HEK293 (cell line): ENCODE measurements around the gene ZNF653.

Source experiments
- KLF10 ChIP-seq: fragments of 450-650 bp; IDR thresholded peaks from 2 replicates; pipeline ENCODE4 v1.5.1; 2018; ENCODE audit warnings: missing biosample characterization, mild to moderate bottlenecking, missing genetic modification characterization
- OSR2 ChIP-seq: fragments of 450-650 bp; formaldehyde crosslinking; IDR thresholded peaks from 2 replicates; pipeline ENCODE4 v1.5.1; 2016; ENCODE audit warnings: missing biosample characterization, missing genetic modification characterization
- PRDM6 ChIP-seq: fragments of 450-650 bp; formaldehyde crosslinking; IDR thresholded peaks from 2 replicates; pipeline ENCODE4 v1.5.1; 2017; ENCODE audit warnings: missing biosample characterization, missing genetic modification characterization
- TSHZ1 ChIP-seq: fragments of 450-650 bp; formaldehyde crosslinking; IDR thresholded peaks from 2 replicates; pipeline ENCODE4 v1.5.1; 2016; ENCODE audit warnings: missing biosample characterization, missing genetic modification characterization, borderline replicate concordance
- ZBTB17 ChIP-seq: fragments of 450-650 bp; formaldehyde crosslinking; IDR thresholded peaks from 2 replicates; pipeline ENCODE4 v1.5.1; 2016; ENCODE audit warnings: missing biosample characterization, missing genetic modification characterization
- ZFP3 ChIP-seq: fragments of 450-650 bp; formaldehyde crosslinking; IDR thresholded peaks from 2 replicates; pipeline ENCODE4 v1.5.1; 2016; ENCODE audit warnings: low read depth, missing biosample characterization, missing genetic modification characterization
- ZNF121 ChIP-seq: fragments of 450-650 bp; formaldehyde crosslinking; IDR thresholded peaks from 2 replicates; pipeline ENCODE4 v1.5.1; 2016; ENCODE audit warnings: missing biosample characterization, missing genetic modification characterization
- ZNF132 ChIP-seq: fragments of 450-650 bp; formaldehyde crosslinking; IDR thresholded peaks from 2 replicates; pipeline ENCODE4 v1.5.1; 2017; ENCODE audit warnings: missing biosample characterization, missing genetic modification characterization, borderline replicate concordance
- ZNF146 ChIP-seq: fragments of 450-650 bp; formaldehyde crosslinking; IDR thresholded peaks from 2 replicates; pipeline ENCODE4 v1.5.1; 2016; ENCODE audit warnings: missing biosample characterization, missing genetic modification characterization
- ZNF157 ChIP-seq: fragments of 450-650 bp; formaldehyde crosslinking; IDR thresholded peaks from 2 replicates; pipeline ENCODE4 v1.5.1; 2016; ENCODE audit warnings: missing biosample characterization, missing genetic modification characterization
- ZNF16 ChIP-seq: fragments of 450-650 bp; formaldehyde crosslinking; IDR thresholded peaks from 2 replicates; pipeline ENCODE4 v1.5.1; 2016; ENCODE audit warnings: low read depth, missing biosample characterization, missing genetic modification characterization
- ZNF221 ChIP-seq: fragments of 450-650 bp; formaldehyde crosslinking; IDR thresholded peaks from 2 replicates; pipeline ENCODE4 v1.5.1; 2017; ENCODE audit warnings: missing biosample characterization, missing genetic modification characterization, borderline replicate concordance
- ZNF266 ChIP-seq: fragments of 450-650 bp; formaldehyde crosslinking; IDR thresholded peaks from 2 replicates; pipeline ENCODE4 v1.5.1; 2016; ENCODE audit warnings: missing biosample characterization, missing genetic modification characterization, low read depth
- ZNF292 ChIP-seq: fragments of 450-650 bp; formaldehyde crosslinking; IDR thresholded peaks from 2 replicates; pipeline ENCODE4 v1.5.1; 2016; ENCODE audit warnings: low read depth, missing biosample characterization, missing genetic modification characterization, borderline replicate concordance
- ZNF311 ChIP-seq: fragments of 450-650 bp; formaldehyde crosslinking; IDR thresholded peaks from 2 replicates; pipeline ENCODE4 v1.5.1; 2017; ENCODE audit warnings: missing biosample characterization, missing genetic modification characterization, borderline replicate concordance
- ZNF366 ChIP-seq: fragments of 450-650 bp; formaldehyde crosslinking; conservative IDR thresholded peaks from 2 replicates; pipeline ENCODE4 v1.5.1; 2016; ENCODE audit warnings: missing biosample characterization, missing genetic modification characterization
- ZNF394 ChIP-seq: fragments of 450-650 bp; formaldehyde crosslinking; IDR thresholded peaks from 2 replicates; pipeline ENCODE4 v1.5.1; 2016; ENCODE audit warnings: missing biosample characterization, missing genetic modification characterization, mild to moderate bottlenecking, moderate library complexity, borderline replicate concordance
- ZNF416 ChIP-seq: fragments of 450-650 bp; formaldehyde crosslinking; IDR thresholded peaks from 2 replicates; pipeline ENCODE4 v1.5.1; 2016; ENCODE audit warnings: missing biosample characterization, missing genetic modification characterization
- ZNF423 ChIP-seq: fragments of 450-650 bp; formaldehyde crosslinking; IDR thresholded peaks from 2 replicates; pipeline ENCODE4 v1.5.1; 2016; ENCODE audit warnings: missing biosample characterization, missing genetic modification characterization
- ZNF449 ChIP-seq: fragments of 450-650 bp; formaldehyde crosslinking; IDR thresholded peaks from 2 replicates; pipeline ENCODE4 v1.5.1; 2017; ENCODE audit warnings: missing biosample characterization, mild to moderate bottlenecking, missing genetic modification characterization, moderate library complexity
- ZNF48 ChIP-seq: fragments of 450-650 bp; formaldehyde crosslinking; IDR thresholded peaks from 2 replicates; pipeline ENCODE4 v1.5.1; 2016; ENCODE audit warnings: missing biosample characterization, missing genetic modification characterization
- ZNF501 ChIP-seq: fragments of 450-650 bp; formaldehyde crosslinking; IDR thresholded peaks from 2 replicates; pipeline ENCODE4 v1.5.1; 2016; ENCODE audit warnings: missing biosample characterization, missing genetic modification characterization
- ZNF518A ChIP-seq: fragments of 450-650 bp; formaldehyde crosslinking; conservative IDR thresholded peaks from 2 replicates; pipeline ENCODE4 v1.5.1; 2016; ENCODE audit warnings: low read depth, missing biosample characterization, missing genetic modification characterization
- ZNF544 ChIP-seq: fragments of 450-650 bp; formaldehyde crosslinking; IDR thresholded peaks from 2 replicates; pipeline ENCODE4 v1.5.0; 2017; ENCODE audit warnings: missing biosample characterization, missing genetic modification characterization
- ZNF560 ChIP-seq: fragments of 450-650 bp; formaldehyde crosslinking; IDR thresholded peaks from 2 replicates; pipeline ENCODE4 v1.5.1; 2017; ENCODE audit warnings: missing biosample characterization, missing genetic modification characterization, borderline replicate concordance
- ZNF660 ChIP-seq: fragments of 450-650 bp; IDR thresholded peaks from 2 replicates; pipeline ENCODE4 v1.5.1; 2018; ENCODE audit warnings: missing biosample characterization, mild to moderate bottlenecking, missing genetic modification characterization
- ZNF664 ChIP-seq: fragments of 450-650 bp; formaldehyde crosslinking; IDR thresholded peaks from 2 replicates; pipeline ENCODE4 v1.5.1; 2016; ENCODE audit warnings: missing biosample characterization, missing genetic modification characterization
- ZNF707 ChIP-seq: fragments of 450-650 bp; formaldehyde crosslinking; IDR thresholded peaks from 2 replicates; pipeline ENCODE4 v1.5.1; 2016; ENCODE audit warnings: missing biosample characterization, missing genetic modification characterization
- ZNF843 ChIP-seq: fragments of 450-650 bp; formaldehyde crosslinking; IDR thresholded peaks from 2 replicates; pipeline ENCODE4 v1.5.1; 2016; ENCODE audit warnings: missing biosample characterization, missing genetic modification characterization

ZNF653 gene

GRCh38 chr19:11528551-11529341, 23.1 kb upstream of the ZNF653 start, which contains the start of gene ECSIT (continued):
- TF ChIP-seq ZNF146 (tag by site-specific recombination) (no peak), ZNF423 (no peak), ZNF292 (tag by site-specific recombination) (no peak), ZNF518A (peak; percentile 88), ZNF221 (tag by site-specific recombination) (no peak), ZNF394 (tag by site-specific recombination) (peak; percentile 32; the same call in 1 of the 2 replicates), ZFP3 (tag by site-specific recombination) (no peak), ZNF501 (tag by site-specific recombination) (peak; percentile 25; the same call in 1 of the 2 replicates), ZNF311 (tag by site-specific recombination) (no peak), ZNF16 (tag by site-specific recombination) (no peak), ZNF449 (tag by site-specific recombination) (peak; percentile 81), ZNF660 (tag by site-specific recombination) (0 out of 2 replicates have a peak, but pooled peaks have one; percentile 43), ZBTB17 (peak; percentile 75), KLF10 (tag by site-specific recombination) (peak; percentile 80; the same call in 1 of the 2 replicates), TSHZ1 (tag by site-specific recombination) (no peak), ZNF707 (tag by site-specific recombination) (no peak), PRDM6 (no peak), ZNF560 (tag by site-specific recombination) (no peak), ZNF843 (tag by site-specific recombination) (no peak), ZNF416 (tag by site-specific recombination) (no peak), ZNF157 (tag by site-specific recombination) (no peak), ZNF544 (tag by site-specific recombination) (no peak), ZNF366 (no peak), ZNF48 (tag by site-specific recombination) (no peak), ZNF121 (tag by site-specific recombination) (0 out of 2 replicates have a peak, but pooled peaks have one; percentile 3), ZNF132 (tag by site-specific recombination) (no peak), ZNF266 (tag by site-specific recombination) (no peak), ZNF664 (tag by site-specific recombination) (no peak), OSR2 (tag by site-specific recombination) (0 out of 2 replicates have a peak, but pooled peaks have one; percentile 7)
